Loucy (cell line): Measurements from ENCODE around the gene IGHMBP2.

ENCODE experiments used
- H2AFZ ChIP-seq: fragments of 200-600 bp; sonication (generic); 2 replicates; pipeline ENCODE4 v1.6.0; 2016; ENCODE audit warnings: antibody characterized with exemption, mild to moderate bottlenecking, low read length, moderate library complexity
- H3F3A ChIP-seq: fragments of 200-600 bp; 2 replicates; pipeline ENCODE4 v1.6.0; 2016; ENCODE audit warnings: antibody characterized with exemption, low read depth, mild to moderate bottlenecking
- H3K27me3 ChIP-seq: fragments of 200-600 bp; sonication (generic); 2 replicates; pipeline ENCODE4 v1.6.1; 2014; ENCODE audit warnings: low read length, mild to moderate bottlenecking; ENCODE audit not compliant: insufficient read depth, poor library complexity, severe bottlenecking
- H3K36me3 ChIP-seq: fragments of 200-600 bp; sonication (generic); 2 replicates; pipeline ENCODE4 v1.6.1; 2016; ENCODE audit warnings: low read length; ENCODE audit not compliant: insufficient read depth
- H3K4me1 ChIP-seq: fragments of 200-600 bp; sonication (generic); 2 replicates; pipeline ENCODE4 v1.5.1; 2014; ENCODE audit warnings: low read length, mild to moderate bottlenecking; ENCODE audit not compliant: insufficient read depth, poor library complexity, severe bottlenecking
- H3K4me2 ChIP-seq: fragments of 200-600 bp; sonication (generic); 2 replicates; pipeline ENCODE4 v1.6.0; 2014; ENCODE audit warnings: antibody characterized with exemption, low read length, low read depth, mild to moderate bottlenecking; ENCODE audit not compliant: poor library complexity, severe bottlenecking
- H3K4me3 ChIP-seq: fragments of 200-600 bp; sonication (generic); 2 replicates; pipeline ENCODE4 v1.5.1; 2014; ENCODE audit warnings: low read length, mild to moderate bottlenecking, mixed read lengths; ENCODE audit not compliant: poor library complexity, severe bottlenecking
- H3K79me2 ChIP-seq: fragments of 200-600 bp; sonication (generic); 2 replicates; pipeline ENCODE4 v1.6.1; 2014; ENCODE audit warnings: low read length; ENCODE audit not compliant: insufficient read depth
- H3K9ac ChIP-seq: fragments of 200-600 bp; sonication (generic); 2 replicates; pipeline ENCODE4 v1.6.0; 2014; ENCODE audit warnings: mild to moderate bottlenecking, low read depth, low read length, moderate library complexity; ENCODE audit not compliant: poor library complexity, severe bottlenecking
- H3K9me2 ChIP-seq: fragments of 200-600 bp; sonication (generic); replicated peaks from 2 replicates; pipeline ENCODE4 v1.6.1; 2016; ENCODE audit warnings: low read depth, low read length, mixed read lengths
- H3K9me3 ChIP-seq: fragments of 200-600 bp; sonication (generic); 2 replicates; pipeline ENCODE4 v1.6.1; 2014; ENCODE audit warnings: mild to moderate bottlenecking, antibody characterized with exemption, low read length, low read depth; ENCODE audit not compliant: insufficient read depth
- H4K20me1 ChIP-seq: fragments of 200-600 bp; sonication (generic); 2 replicates; pipeline ENCODE4 v1.6.0; 2014; ENCODE audit warnings: antibody characterized with exemption, low read length, mild to moderate bottlenecking; ENCODE audit not compliant: insufficient read depth, poor library complexity, severe bottlenecking
- EZH2phosphoT487 ChIP-seq: fragments of 200-600 bp; IDR thresholded peaks from 2 replicates; pipeline ENCODE4 v1.6.1; 2018; ENCODE audit warnings: antibody characterized with exemption, mild to moderate bottlenecking, moderate library complexity, borderline replicate concordance
- TF ChIP-seq, protein P1 (sequence below): fragments of 200-600 bp; sonication (generic); conservative IDR thresholded peaks from 2 replicates; pipeline ENCODE4 v1.5.1; 2014; ENCODE audit warnings: mild to moderate bottlenecking, antibody characterized with exemption, low read length

Gene IGHMBP2

GRCh38 chr11:68863553-68864265 is 40.0 kb upstream of the IGHMBP2 start:
- TF ChIP-seq, protein P1, sequence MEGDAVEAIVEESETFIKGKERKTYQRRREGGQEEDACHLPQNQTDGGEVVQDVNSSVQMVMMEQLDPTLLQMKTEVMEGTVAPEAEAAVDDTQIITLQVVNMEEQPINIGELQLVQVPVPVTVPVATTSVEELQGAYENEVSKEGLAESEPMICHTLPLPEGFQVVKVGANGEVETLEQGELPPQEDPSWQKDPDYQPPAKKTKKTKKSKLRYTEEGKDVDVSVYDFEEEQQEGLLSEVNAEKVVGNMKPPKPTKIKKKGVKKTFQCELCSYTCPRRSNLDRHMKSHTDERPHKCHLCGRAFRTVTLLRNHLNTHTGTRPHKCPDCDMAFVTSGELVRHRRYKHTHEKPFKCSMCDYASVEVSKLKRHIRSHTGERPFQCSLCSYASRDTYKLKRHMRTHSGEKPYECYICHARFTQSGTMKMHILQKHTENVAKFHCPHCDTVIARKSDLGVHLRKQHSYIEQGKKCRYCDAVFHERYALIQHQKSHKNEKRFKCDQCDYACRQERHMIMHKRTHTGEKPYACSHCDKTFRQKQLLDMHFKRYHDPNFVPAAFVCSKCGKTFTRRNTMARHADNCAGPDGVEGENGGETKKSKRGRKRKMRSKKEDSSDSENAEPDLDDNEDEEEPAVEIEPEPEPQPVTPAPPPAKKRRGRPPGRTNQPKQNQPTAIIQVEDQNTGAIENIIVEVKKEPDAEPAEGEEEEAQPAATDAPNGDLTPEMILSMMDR = no peak
- no peak for TF ChIP-seq EZH2phosphoT487
- no peaks in the 10 kb centered on the region for H3K36me3 ChIP-seq

GRCh38 chr11:68865241-68865640 is 38.5 kb upstream of the IGHMBP2 start:
- Histone ChIP-seq H3K9me3 (no peaks in the 10 kb centered on the region), H2AFZ (no peak overlapping the region), H3K27me3 (no peaks in the 10 kb centered on the region), H3K9ac (no peak overlapping the region), H3K4me1 (no peaks in the 10 kb centered on the region), H3K9me2 (no peaks in the 10 kb centered on the region), H3F3A (no peaks in the 10 kb centered on the region), H3K36me3 (no peaks in the 10 kb centered on the region), H4K20me1 (no peaks in the 10 kb centered on the region), H3K4me2 (no peak overlapping the region), H3K4me3 (no peak overlapping the region), H3K79me2 (no peaks in the 10 kb centered on the region)
- no peak for TF ChIP-seq EZH2phosphoT487
- TF ChIP-seq, protein P1 = no peak

More at GRCh38 chr11:68863553-68864265, 40.0 kb upstream of the IGHMBP2 start:
- no peaks in the 10 kb centered on the region for H3K27me3 ChIP-seq
- no peak overlapping the region for H3K9ac ChIP-seq
- H3K4me1 ChIP-seq = no peaks in the 10 kb centered on the region
- no peaks in the 10 kb centered on the region for H3K79me2 ChIP-seq
- H3K4me2 ChIP-seq = no peak overlapping the region
- no peak overlapping the region for H3K4me3 ChIP-seq
- H3K9me2 ChIP-seq = no peaks in the 10 kb centered on the region
- no peaks in the 10 kb centered on the region for H3F3A ChIP-seq
- no peaks in the 10 kb centered on the region for H4K20me1 ChIP-seq
- H3K9me3 ChIP-seq = no peaks in the 10 kb centered on the region
- no peak overlapping the region for H2AFZ ChIP-seq

- Histone ChIP-seq H3K4me3 (no peak overlapping the region), H3K79me2 (no peaks in the 10 kb centered on the region), H3K36me3 (no peaks in the 10 kb centered on the region), H3K9me3 (no peaks in the 10 kb centered on the region), H4K20me1 (no peaks in the 10 kb centered on the region), H3K4me1 (no peaks in the 10 kb centered on the region), H3K4me2 (no peak overlapping the region), H3F3A (no peaks in the 10 kb centered on the region), H3K27me3 (no peaks in the 10 kb centered on the region), H2AFZ (no peak overlapping the region), H3K9ac (no peak overlapping the region), H3K9me2 (no peaks in the 10 kb centered on the region)
- TF ChIP-seq, protein P1 = no peak
- no peak for TF ChIP-seq EZH2phosphoT487
These were observed 36.6 kb upstream of the IGHMBP2 start for GRCh38 chr11:68867066-68867465.
